Mucosa of rectum (tissue), 2 donors: ENCODE results near the gene SCN2A.
"Not testable (repeated sequence)": the region's sequence is repeated elsewhere in the genome, so short reads cannot be mapped to it uniquely, and the experiment has no call there.

Experiments used
- H3K27ac ChIP-seq, 2 donors: one replicate each; pipeline ENCODE4 v1.7.0; 2013; ENCODE audit warnings: inconsistent platforms in 2 of 2, low read depth in 2 of 2, low read length in 2 of 2
- H3K27me3 ChIP-seq, 2 donors: one replicate each; pipeline ENCODE4 v1.7.0; 2013; ENCODE audit warnings: low read length in 2 of 2; ENCODE audit not compliant: control insufficient read depth in 2 of 2, insufficient read depth in 2 of 2
- H3K36me3 ChIP-seq, 2 donors: one replicate each; pipeline ENCODE4 v1.7.0; 2013; ENCODE audit warnings: low read length in 2 of 2; ENCODE audit not compliant: control insufficient read depth in 2 of 2, insufficient read depth in 2 of 2
- H3K4me1 ChIP-seq, 2 donors: one replicate each; pipeline ENCODE4 v1.7.0; 2013; ENCODE audit warnings: low read length in 2 of 2, mild to moderate bottlenecking in 1 of 2; ENCODE audit not compliant: control insufficient read depth in 2 of 2, insufficient read depth in 2 of 2
- H3K4me3 ChIP-seq, 2 donors: one replicate each; pipeline ENCODE4 v1.7.0; 2013; ENCODE audit warnings: low read length in 2 of 2
- H3K9ac ChIP-seq, 2 donors: one replicate each; pipeline ENCODE4 v1.7.0; 2013; ENCODE audit warnings: low read length in 2 of 2, low read depth in 1 of 2, mild to moderate bottlenecking in 1 of 2
- H3K9me3 ChIP-seq, 2 donors: one replicate each; pipeline ENCODE4 v1.7.0; 2013; ENCODE audit warnings: low read length in 2 of 2; ENCODE audit not compliant: control insufficient read depth in 2 of 2
- donor health status: healthy.
- donor health status: Normal muscosa, but diverticular disease.

SCN2A gene

GRCh38 chr2:165369131-165369897, 130.1 kb downstream of the SCN2A start:
- H3K4me1 ChIP-seq, result no peaks in the 10 kb centered on the region
- H3K9ac ChIP-seq, result no peak overlapping the region
- H3K27me3 ChIP-seq, result peaks cover 0 to 1% of the 10 kb centered on the region in 2 donors
- H3K4me3 ChIP-seq, result no peak overlapping the region
- no peaks in the 10 kb centered on the region for H3K36me3 ChIP-seq
- no peak overlapping the region for H3K27ac ChIP-seq
- no peaks in the 10 kb centered on the region for H3K9me3 ChIP-seq

GRCh38 chr2:165369898-165370296, 130.7 kb downstream of the SCN2A start:
- Histone ChIP-seq H3K4me1 (no peaks in the 10 kb centered on the region), H3K27me3 (peaks cover 0 to 1% of the 10 kb centered on the region in 2 donors), H3K27ac (no peak overlapping the region), H3K4me3 (no peak overlapping the region), H3K9me3 (no peaks in the 10 kb centered on the region), H3K36me3 (no peaks in the 10 kb centered on the region), H3K9ac (no peak overlapping the region)

GRCh38 chr2:165371356-165371755, 132.1 kb downstream of the SCN2A start:
- H3K9ac ChIP-seq, result no peak overlapping the region
- H3K9me3 ChIP-seq, result no peaks in the 10 kb centered on the region
- H3K4me3 ChIP-seq, result no peak overlapping the region
- H3K36me3 ChIP-seq, result no peaks in the 10 kb centered on the region
- H3K27ac ChIP-seq, result no peak overlapping the region
- no peaks in the 10 kb centered on the region for H3K4me1 ChIP-seq
- peaks cover 0 to 1% of the 10 kb centered on the region in 2 donors for H3K27me3 ChIP-seq

GRCh38 chr2:165373278-165374010, 134.2 kb downstream of the SCN2A start:
- no peak overlapping the region for H3K4me3 ChIP-seq
- no peak overlapping the region for H3K9ac ChIP-seq

GRCh38 chr2:165376571-165376975, 137.4 kb downstream of the SCN2A start:
- Histone ChIP-seq H3K4me1 (no peaks in the 10 kb centered on the region), H3K27ac (no peak overlapping the region), H3K4me3 (no peak overlapping the region), H3K9me3 (no peaks in the 10 kb centered on the region), H3K9ac (no peak overlapping the region), H3K27me3 (no peaks in the 10 kb centered on the region), H3K36me3 (no peaks in the 10 kb centered on the region)

More at GRCh38 chr2:165373278-165374010, 134.2 kb downstream of the SCN2A start:
- Histone ChIP-seq H3K36me3 (no peaks in the 10 kb centered on the region), H3K27ac (no peak overlapping the region), H3K4me1 (no peaks in the 10 kb centered on the region), H3K9me3 (no peaks in the 10 kb centered on the region), H3K27me3 (peaks cover 0 to 1% of the 10 kb centered on the region in 2 donors)

- H3K36me3 ChIP-seq, result no peaks in the 10 kb centered on the region
- H3K9ac ChIP-seq, result no peak overlapping the region
- H3K9me3 ChIP-seq, result no peaks in the 10 kb centered on the region
- no peaks in the 10 kb centered on the region for H3K4me1 ChIP-seq
- no peaks in the 10 kb centered on the region for H3K27me3 ChIP-seq
- no peak overlapping the region for H3K27ac ChIP-seq
- no peak overlapping the region for H3K4me3 ChIP-seq
Observed at GRCh38 chr2:165382362-165382761, 143.1 kb downstream of the SCN2A start.

GRCh38 chr2:165390875-165391274, 151.7 kb downstream of the SCN2A start:
- no peak overlapping the region for H3K9ac ChIP-seq

GRCh38 chr2:165391791-165392190, 152.6 kb downstream of the SCN2A start:
- H3K9me3 ChIP-seq, result no peaks in the 10 kb centered on the region
- H3K9ac ChIP-seq, result no peak overlapping the region
- H3K27ac ChIP-seq, result no peak overlapping the region
- no peak overlapping the region for H3K4me3 ChIP-seq
- no peaks in the 10 kb centered on the region for H3K4me1 ChIP-seq
- no peaks in the 10 kb centered on the region for H3K27me3 ChIP-seq
- H3K36me3 ChIP-seq, result no peaks in the 10 kb centered on the region

More at GRCh38 chr2:165390875-165391274, 151.7 kb downstream of the SCN2A start:
- Histone ChIP-seq H3K9me3 (no peaks in the 10 kb centered on the region), H3K36me3 (no peaks in the 10 kb centered on the region), H3K4me1 (no peaks in the 10 kb centered on the region), H3K4me3 (no peak overlapping the region), H3K27me3 (no peaks in the 10 kb centered on the region), H3K27ac (no peak overlapping the region)

- H3K4me1 ChIP-seq, H3K36me3 ChIP-seq, H3K27ac ChIP-seq, H3K27me3 ChIP-seq, H3K4me3 ChIP-seq, H3K9ac ChIP-seq, H3K9me3 ChIP-seq: not testable (repeated sequence)
Observed at GRCh38 chr2:165398603-165399002, 159.4 kb downstream of the SCN2A start.

- Histone ChIP-seq H3K36me3 (no peaks in the 10 kb centered on the region), H3K4me3 (no peak overlapping the region), H3K9me3 (no peaks in the 10 kb centered on the region), H3K27ac (no peak overlapping the region), H3K4me1 (no peaks in the 10 kb centered on the region), H3K27me3 (no peaks in the 10 kb centered on the region), H3K9ac (no peak overlapping the region)
Observed at GRCh38 chr2:165401285-165401852, 162.2 kb downstream of the SCN2A start.
